ENCODE data around the gene STAB2. TPM values are rescaled to one million over a fixed set of nuclear protein-coding genes. Genes with fewer than 3 reads are reported as not detected.

The STAB2 gene
- total and polyA plus RNA-seq, 8 donors = under 0.01 to 4.0 (median 0.95) TPM; not detected in 4

GRCh38 chr12:103793046-103793445, 206.0 kb downstream of the STAB2 start:
- Histone ChIP-seq H3K9me3 (no peaks in the 10 kb centered on the region), H3K27me3 (no peaks in the 10 kb centered on the region), H3K4me1 (no peaks in the 10 kb centered on the region), H3K4me3 (no peak overlapping the region), H3K27ac (no peak overlapping the region), H3K36me3 (peaks cover 4 to 57% (median 49%) of the 10 kb centered on the region in 4 donors)
- intact Hi-C loops (cut with DNase I; ENCODE audit: low total_unique reads) = no loop called here
- WGBS, 5 donors = 31 to 62% (median 46%) methylated on average over 3 of the region's 3 CpGs
- DNase-seq = no peak
- TF ChIP-seq POLR2AphosphoS5 (IDR thresholded peaks at IDR 0.05) (no peak), CTCF (IDR thresholded peaks at IDR 0.05) (no peak), EP300 (IDR thresholded peaks at IDR 0.05) (no peak), POLR2A (IDR thresholded peaks at IDR 0.05) (no peak)

GRCh38 chr12:103793512-103794045, 206.5 kb downstream of the STAB2 start:
- Histone ChIP-seq H3K9me3 (no peaks in the 10 kb centered on the region), H3K4me3 (no peak overlapping the region), H3K36me3 (peaks cover 4 to 62% (median 52%) of the 10 kb centered on the region in 4 donors), H3K27me3 (no peaks in the 10 kb centered on the region), H3K4me1 (no peaks in the 10 kb centered on the region), H3K27ac (no peak overlapping the region)
- no peak for TF ChIP-seq EP300 (IDR thresholded peaks at IDR 0.05)
- 81 to 88% (median 84%) methylated on average over 9 of the region's 9 CpGs for WGBS, 5 donors
- intact Hi-C loops (cut with DNase I; ENCODE audit: low total_unique reads) = no loop called here
- no peak for DNase-seq

- 58 to 71% (median 64%) methylated on average over 4 of the region's 4 CpGs for WGBS, 5 donors
- Histone ChIP-seq H3K36me3 (peaks cover 4 to 63% (median 52%) of the 10 kb centered on the region in 4 donors), H3K4me3 (no peak overlapping the region), H3K4me1 (peaks cover under 1 to 8% (median 3%) of the 10 kb centered on the region in 4 donors), H3K9me3 (no peaks in the 10 kb centered on the region), H3K27me3 (no peaks in the 10 kb centered on the region), H3K27ac (no peak overlapping the region)
- intact Hi-C loops (cut with DNase I; ENCODE audit: low total_unique reads) = no loop called here
- DNase-seq = no peak
- TF ChIP-seq CTCF (IDR thresholded peaks at IDR 0.05) (no peak), POLR2A (IDR thresholded peaks at IDR 0.05) (no peak), POLR2AphosphoS5 (IDR thresholded peaks at IDR 0.05) (no peak), EP300 (IDR thresholded peaks at IDR 0.05) (no peak)
Observed at GRCh38 chr12:103794309-103795213, 207.5 kb downstream of the STAB2 start.

- peak overlapping the region in 1 of 5 donors; percentile 78 for H3K27ac ChIP-seq
- DNase-seq = no peak
- peaks cover 19 to 37% (median 24%) of the 10 kb centered on the region in 4 donors for H3K4me1 ChIP-seq
- no peaks in the 10 kb centered on the region for H3K9me3 ChIP-seq
- H3K27me3 ChIP-seq = no peaks in the 10 kb centered on the region
- H3K4me3 ChIP-seq = no peak overlapping the region
- WGBS, 5 donors = 95 to 98% (median 95%) methylated on average over 4 of the region's 4 CpGs
- TF ChIP-seq EP300 (IDR thresholded peaks at IDR 0.05) (no peak), POLR2AphosphoS5 (IDR thresholded peaks at IDR 0.05) (no peak), CTCF (IDR thresholded peaks at IDR 0.05) (no peak), POLR2A (IDR thresholded peaks at IDR 0.05) (no peak)
- intact Hi-C loops (cut with DNase I; ENCODE audit: low total_unique reads) = no loop called here
- H3K36me3 ChIP-seq = peaks cover 4 to 38% (median 30%) of the 10 kb centered on the region in 4 donors
Observed at GRCh38 chr12:103798586-103798985, 211.5 kb downstream of the STAB2 start.
